ENCODE data around the gene KCNIP1.

- TF ChIP-seq CTCF (IDR thresholded peaks at IDR 0.05) (no peak), POLR2A (IDR thresholded peaks at IDR 0.05) (no peak), EP300 (IDR thresholded peaks at IDR 0.05; ENCODE audit: low read depth) (no peak)
Measured at GRCh38 chr5:170484847-170485615, 18.8 kb upstream of the KCNIP1 start.

All from transverse colon (tissue), 3 donors.